Right lobe of liver (tissue), 4 donors: ENCODE results near the gene RUFY4.

Experiments used
- CTCF ChIP-seq, 4 donors: fragments of 200-600 bp in 3 of 4; fragments of 450-650 bp in 1 of 4; IDR thresholded peaks; one replicate each; pipeline versions ENCODE4 v1.5.1 to v1.8.0; 2016 to 2022; ENCODE audit warnings: antibody characterized with exemption in 4 of 4, mild to moderate bottlenecking in 2 of 4
- POLR2A ChIP-seq: fragments of 450-650 bp; IDR thresholded peaks from one replicate; pipeline ENCODE4 v1.6.1; 2017; ENCODE audit warnings: antibody characterized with exemption, mild to moderate bottlenecking
- donor health status: DM: no; HTN: no; CAD: no.
- donor health status: DM: no; HTN: no; CAD: no.
- donor health status: DM: no; HTN: yes; CAD: no.

- TF ChIP-seq CTCF (IDR thresholded peaks at IDR 0.05) (no peak), POLR2A (no peak)
Observed at GRCh38 chr2:218060118-218060517, 8.9 kb upstream of the RUFY4 start.
